Thyroid gland (tissue), 4 donors: ENCODE measurements around the gene PAX5.

Source experiments
- POLR2A ChIP-seq, 2 donors: fragments of 450-650 bp; IDR thresholded peaks; one replicate each; pipeline ENCODE4 v1.6.1; 2017; ENCODE audit warnings: antibody characterized with exemption in 2 of 2, mild to moderate bottlenecking in 2 of 2, moderate library complexity in 1 of 2
- TF ChIP-seq, protein P1 (sequence below), 6 experiments: fragments of 200-600 bp in 3 of 6; fragments of 450-650 bp in 3 of 6; sonication (generic) in 3 of 6; IDR thresholded peaks; one replicate each; pipeline ENCODE4 v1.5.1; 2016 to 2019; ENCODE audit warnings: antibody characterized with exemption in 6 of 6, mild to moderate bottlenecking in 2 of 6, inconsistent platforms in 1 of 6, moderate library complexity in 1 of 6

DNA sequence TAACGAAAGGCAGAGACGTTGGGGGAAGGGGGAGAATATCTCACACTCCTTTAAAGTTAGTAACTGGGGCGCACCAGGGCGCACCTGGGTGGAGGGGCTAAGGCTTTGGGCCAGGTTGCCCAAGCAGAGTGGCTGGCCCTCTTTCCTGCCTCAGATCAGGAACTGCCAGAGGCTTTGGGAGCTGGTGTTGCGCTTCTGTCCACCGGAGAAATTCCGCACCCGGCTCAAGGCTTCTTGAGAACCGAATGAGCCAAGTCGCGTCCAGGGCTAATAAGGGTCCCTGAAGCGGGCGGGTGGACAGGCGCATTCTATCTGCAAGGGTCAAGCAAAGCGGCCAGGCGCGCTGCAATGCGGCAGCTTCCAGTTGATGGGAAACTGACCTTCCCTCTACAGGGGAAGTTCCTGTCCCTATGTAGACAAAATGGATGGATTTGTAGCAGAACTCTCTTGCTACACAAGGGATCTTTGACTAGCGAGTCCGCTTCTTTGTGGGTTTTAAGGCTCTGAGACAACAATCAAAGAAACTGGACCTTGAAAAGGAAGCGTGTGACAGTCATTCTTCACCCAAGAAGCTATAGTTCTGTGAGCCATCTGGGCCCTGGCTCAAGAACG lies 5.5 kb downstream of the PAX5 start:
- TF ChIP-seq POLR2A (IDR thresholded peaks at IDR 0.05), result no peak
- TF ChIP-seq, protein P1, sequence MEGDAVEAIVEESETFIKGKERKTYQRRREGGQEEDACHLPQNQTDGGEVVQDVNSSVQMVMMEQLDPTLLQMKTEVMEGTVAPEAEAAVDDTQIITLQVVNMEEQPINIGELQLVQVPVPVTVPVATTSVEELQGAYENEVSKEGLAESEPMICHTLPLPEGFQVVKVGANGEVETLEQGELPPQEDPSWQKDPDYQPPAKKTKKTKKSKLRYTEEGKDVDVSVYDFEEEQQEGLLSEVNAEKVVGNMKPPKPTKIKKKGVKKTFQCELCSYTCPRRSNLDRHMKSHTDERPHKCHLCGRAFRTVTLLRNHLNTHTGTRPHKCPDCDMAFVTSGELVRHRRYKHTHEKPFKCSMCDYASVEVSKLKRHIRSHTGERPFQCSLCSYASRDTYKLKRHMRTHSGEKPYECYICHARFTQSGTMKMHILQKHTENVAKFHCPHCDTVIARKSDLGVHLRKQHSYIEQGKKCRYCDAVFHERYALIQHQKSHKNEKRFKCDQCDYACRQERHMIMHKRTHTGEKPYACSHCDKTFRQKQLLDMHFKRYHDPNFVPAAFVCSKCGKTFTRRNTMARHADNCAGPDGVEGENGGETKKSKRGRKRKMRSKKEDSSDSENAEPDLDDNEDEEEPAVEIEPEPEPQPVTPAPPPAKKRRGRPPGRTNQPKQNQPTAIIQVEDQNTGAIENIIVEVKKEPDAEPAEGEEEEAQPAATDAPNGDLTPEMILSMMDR (IDR thresholded peaks at IDR 0.05), result no peak
